Right hindlimb (tissue), 1 donor: ENCODE results near the gene ORM1.
"Not testable (repeated sequence)": the region's sequence is repeated elsewhere in the genome, so short reads cannot be mapped to it uniquely, and the experiment has no call there.

Experiments
- DNase-seq: peaks from one replicate; pipeline ENCODE4 v3.0.0-alpha.2; 2018

ORM1 gene

GRCh38 chr9:114325684-114326254 lies 2.9 kb downstream of the ORM1 start:
- not testable (repeated sequence) for DNase-seq

GRCh38 chr9:114327749-114328148 lies 4.9 kb downstream of the ORM1 start:
- DNase-seq = no peak

- DNase-seq = not testable (repeated sequence)
Measured at GRCh38 chr9:114328357-114328820, 5.5 kb downstream of the ORM1 start.

GRCh38 chr9:114328937-114329624 lies 6.2 kb downstream of the ORM1 start:
- not testable (repeated sequence) for DNase-seq

GRCh38 chr9:114329625-114330022 lies 6.7 kb downstream of the ORM1 start, which contains the start of gene ORM2:
ORM2 (plus strand) TSS chr9:114329869; CDS start chr9:114329905, 36 bp downstream.
- not testable (repeated sequence) for DNase-seq

GRCh38 chr9:114330636-114331035 lies 7.7 kb downstream of the ORM1 start:
- DNase-seq = no peak

GRCh38 chr9:114331229-114332195 lies 8.6 kb downstream of the ORM1 start:
- not testable (repeated sequence) for DNase-seq

- DNase-seq = not testable (repeated sequence)
Measured at GRCh38 chr9:114332474-114333040, 9.7 kb downstream of the ORM1 start.

GRCh38 chr9:114333718-114334117 lies 10.8 kb downstream of the ORM1 start:
- not testable (repeated sequence) for DNase-seq

GRCh38 chr9:114334490-114334889 lies 11.6 kb downstream of the ORM1 start:
- no peak for DNase-seq

- no peak for DNase-seq
Measured at GRCh38 chr9:114335745-114336144, 12.8 kb downstream of the ORM1 start.

GRCh38 chr9:114336157-114336556 lies 13.3 kb downstream of the ORM1 start:
- no peak for DNase-seq

GRCh38 chr9:114336699-114337395 lies 13.9 kb downstream of the ORM1 start:
- no peak for DNase-seq

- no peak for DNase-seq
Measured at GRCh38 chr9:114338187-114338586, 15.3 kb downstream of the ORM1 start.

GRCh38 chr9:114339130-114339908 lies 16.4 kb downstream of the ORM1 start:
- no peak for DNase-seq

- DNase-seq = no peak
Measured at GRCh38 chr9:114341152-114341830, 18.4 kb downstream of the ORM1 start.

- no peak for DNase-seq
Measured at GRCh38 chr9:114341991-114342390, 19.1 kb downstream of the ORM1 start.

GRCh38 chr9:114342755-114343440 lies 20.0 kb downstream of the ORM1 start:
- DNase-seq = no peak

GRCh38 chr9:114343471-114344187 lies 20.7 kb downstream of the ORM1 start:
- no peak for DNase-seq

GRCh38 chr9:114344188-114344566 lies 21.3 kb downstream of the ORM1 start:
- DNase-seq = no peak
